GM19023 (cell line): Measurements from ENCODE around the gene SH2D5.
"Not testable (repeated sequence)": the region's sequence is repeated elsewhere in the genome, so short reads cannot be mapped to it uniquely, and the experiment has no call there.

Source experiments
- ATAC-seq: cut with Tn5 transposase; IDR thresholded peaks from one replicate; pipeline ENCODE4 v1.9.1; 2021; ENCODE audit warnings: mild to moderate bottlenecking, moderate library complexity; ENCODE audit not compliant: unreplicated experiment

Gene SH2D5

DNA sequence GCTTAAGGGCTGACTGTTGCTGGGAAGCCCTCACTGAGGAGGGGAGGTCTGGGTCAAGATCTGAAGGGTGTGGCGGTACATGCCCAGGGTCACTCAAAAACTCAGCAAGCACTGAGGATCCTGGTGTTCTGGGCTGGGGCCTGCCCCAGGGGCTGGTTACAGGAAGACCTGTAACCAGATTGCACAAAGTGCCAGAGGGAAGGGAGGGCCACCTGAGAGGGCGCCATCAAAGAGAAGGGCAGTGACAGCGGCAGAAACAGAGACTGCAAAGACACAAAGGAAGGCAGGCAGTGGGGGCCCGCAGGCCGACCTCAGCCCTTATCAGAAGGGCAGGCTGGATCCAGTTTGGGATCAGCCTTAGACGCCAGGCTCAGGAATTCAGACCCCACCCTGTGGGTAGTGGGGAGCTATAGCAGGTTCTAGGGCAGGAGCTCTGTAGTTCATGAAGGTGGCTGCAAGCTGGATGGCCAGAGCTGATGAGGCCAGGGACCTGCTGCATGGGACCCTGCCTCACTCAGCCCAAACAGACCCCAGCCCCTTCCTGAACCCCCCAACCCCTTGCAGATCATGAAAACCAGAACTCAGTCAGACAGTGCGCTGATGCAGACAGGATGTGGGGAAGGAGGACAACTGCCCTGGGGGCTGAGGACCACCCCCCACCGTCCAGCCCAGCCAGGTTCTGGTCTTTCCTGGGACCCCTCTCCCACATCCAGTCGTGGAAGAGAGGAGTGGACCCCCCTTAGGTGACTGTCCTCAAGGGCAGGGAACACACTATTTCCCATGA is 3.9 kb downstream of the SH2D5 start:
- no peak for ATAC-seq

DNA sequence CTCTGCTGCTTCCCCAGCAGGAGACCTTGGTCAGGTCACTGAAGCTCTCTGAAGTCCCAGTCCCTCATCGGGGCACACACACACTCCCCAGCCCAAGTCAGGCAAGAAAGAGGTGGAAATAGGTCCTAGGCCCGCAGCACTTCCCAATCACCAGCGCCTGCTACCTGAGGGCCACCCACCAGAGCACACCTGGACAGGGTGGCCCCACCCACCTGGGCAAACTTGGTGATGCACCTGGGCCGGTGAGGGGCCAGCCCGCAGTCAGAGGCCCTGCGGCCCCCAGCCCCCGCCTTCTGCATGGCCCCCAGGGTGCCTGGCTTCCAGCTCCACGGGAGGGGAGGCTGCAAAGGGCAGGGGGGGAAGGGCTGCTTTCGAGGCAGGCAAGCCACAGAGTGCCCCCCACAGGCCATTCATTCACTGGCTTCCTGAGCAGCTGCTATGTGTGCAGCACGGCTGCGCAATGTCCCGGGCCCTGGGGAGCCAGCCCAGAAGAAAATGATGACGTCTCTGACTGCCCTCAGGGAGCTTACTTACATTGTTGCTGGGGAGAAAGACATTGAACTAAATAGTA is 4.7 kb downstream of the SH2D5 start:
- ATAC-seq = no peak

DNA sequence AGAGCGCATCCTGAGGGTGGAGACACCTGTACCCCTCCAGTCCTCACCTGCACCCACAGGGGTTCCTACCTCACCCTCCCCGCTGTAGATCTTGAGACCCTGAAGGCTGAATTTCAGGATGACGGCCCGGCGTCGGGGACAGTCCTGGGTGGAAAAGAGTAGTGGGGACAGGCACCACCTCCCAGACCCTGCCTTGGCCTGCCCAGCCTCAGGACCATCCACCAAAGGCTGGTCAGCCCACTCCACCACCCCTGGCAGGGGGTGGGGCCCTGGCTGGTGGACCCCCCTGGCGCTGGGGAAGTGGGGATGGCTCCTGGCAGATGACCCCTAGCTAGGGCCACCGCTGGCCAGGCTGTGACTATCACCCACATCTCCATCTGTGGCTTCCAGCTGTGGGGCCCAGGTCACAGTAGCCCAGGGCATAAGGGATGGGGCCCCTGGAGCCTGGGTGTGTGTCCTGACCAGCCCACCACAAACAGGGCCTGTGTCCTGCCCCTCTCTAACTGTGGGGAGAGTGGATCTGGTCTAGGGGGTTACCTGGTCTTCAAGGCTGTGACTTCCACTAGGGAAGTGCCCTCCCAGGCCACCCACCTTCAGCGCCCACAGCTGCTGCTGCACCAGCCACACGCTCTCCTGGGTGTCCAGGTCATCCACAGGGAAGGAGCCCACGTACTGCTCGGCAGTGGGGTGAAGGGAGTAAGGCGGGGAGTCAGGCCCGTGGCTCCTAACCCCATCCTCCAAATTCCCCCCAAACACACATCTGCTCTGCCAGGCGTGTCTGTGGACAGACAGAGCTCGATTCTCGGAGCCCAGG is 5.4 kb downstream of the SH2D5 start:
- no peak for ATAC-seq

DNA sequence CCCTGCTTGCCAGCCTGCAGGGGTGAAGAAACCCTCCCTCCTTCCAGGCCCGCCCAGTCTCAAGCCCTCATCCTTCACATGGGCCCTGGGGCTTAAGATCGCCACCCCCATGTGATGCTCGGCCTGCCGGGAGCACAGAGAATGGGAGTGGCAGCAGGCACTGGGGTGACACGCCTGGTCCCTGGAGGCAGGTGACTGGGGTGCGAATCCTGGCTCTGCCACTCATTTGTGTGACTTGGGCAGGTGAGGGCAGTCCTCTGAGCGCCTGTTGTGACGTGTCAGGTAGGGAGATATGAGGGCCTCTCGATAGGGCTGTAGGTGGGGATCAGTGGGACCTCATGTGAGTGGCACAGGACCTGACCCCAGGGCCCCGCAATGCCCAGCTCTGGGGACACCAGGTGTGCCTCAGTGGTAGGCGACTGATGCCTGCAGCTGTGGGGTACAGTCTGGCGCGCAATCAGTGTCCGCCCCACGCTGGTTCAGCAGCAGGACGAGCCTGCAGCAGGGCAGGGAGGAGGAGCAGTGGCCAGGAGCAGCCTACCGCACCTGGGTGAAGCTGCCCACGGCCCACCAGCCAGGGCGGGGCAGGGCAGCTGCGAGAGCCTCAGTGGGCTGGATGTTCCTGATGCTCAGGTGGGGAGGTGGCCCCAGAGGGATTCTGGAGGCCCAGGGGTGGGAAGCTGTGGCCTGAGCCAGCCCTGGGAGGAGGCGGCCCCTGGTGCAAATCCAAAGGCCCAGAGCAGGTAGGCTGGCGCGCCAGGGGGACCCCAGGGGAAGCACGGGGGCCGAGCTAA is 6.2 kb downstream of the SH2D5 start:
- ATAC-seq = no peak

DNA sequence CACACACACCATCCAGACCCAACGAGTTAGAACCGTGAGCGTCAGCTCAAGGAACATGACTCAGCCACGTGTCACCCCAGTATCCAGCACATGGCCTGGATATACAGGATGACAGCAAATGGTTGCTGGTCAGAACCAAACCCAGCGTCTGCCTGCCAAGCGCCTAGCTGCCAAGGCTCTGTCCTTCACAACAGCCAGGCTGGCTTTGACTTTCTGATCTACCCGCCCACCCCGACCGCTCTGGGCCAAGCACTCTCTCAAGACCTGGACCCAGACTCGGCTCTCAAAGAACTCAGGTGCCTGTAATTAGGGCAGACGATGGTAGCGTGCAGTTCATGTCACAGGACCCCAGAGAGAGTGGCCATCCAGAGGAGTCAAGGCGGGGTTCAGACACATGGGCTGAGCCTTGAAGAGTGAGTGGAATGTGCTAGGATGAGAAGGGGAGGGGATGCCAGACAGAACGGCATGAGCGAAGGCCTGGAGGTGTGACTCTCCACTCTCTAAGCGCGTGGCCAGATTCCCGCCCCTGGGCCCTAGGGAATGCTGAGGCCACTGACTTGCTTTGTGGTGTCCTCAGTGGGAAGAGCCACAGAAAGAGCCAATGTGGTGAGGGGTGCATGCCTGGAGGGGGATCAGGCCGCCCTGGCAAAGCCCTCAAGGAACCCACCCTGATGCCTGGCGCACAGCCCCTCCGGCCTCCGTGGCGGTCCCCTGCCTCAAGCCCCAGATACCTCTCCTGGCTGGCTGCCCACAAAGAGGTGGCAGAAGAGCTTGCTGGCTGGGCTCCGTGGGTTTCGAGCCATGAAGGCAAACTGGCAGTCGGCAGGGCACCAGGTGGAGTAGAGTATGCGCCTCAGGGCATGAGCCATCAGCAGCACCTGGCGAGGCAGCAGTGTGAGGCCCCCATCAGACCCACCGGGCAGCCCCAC is 7.0 kb downstream of the SH2D5 start:
- ATAC-seq = no peak

DNA sequence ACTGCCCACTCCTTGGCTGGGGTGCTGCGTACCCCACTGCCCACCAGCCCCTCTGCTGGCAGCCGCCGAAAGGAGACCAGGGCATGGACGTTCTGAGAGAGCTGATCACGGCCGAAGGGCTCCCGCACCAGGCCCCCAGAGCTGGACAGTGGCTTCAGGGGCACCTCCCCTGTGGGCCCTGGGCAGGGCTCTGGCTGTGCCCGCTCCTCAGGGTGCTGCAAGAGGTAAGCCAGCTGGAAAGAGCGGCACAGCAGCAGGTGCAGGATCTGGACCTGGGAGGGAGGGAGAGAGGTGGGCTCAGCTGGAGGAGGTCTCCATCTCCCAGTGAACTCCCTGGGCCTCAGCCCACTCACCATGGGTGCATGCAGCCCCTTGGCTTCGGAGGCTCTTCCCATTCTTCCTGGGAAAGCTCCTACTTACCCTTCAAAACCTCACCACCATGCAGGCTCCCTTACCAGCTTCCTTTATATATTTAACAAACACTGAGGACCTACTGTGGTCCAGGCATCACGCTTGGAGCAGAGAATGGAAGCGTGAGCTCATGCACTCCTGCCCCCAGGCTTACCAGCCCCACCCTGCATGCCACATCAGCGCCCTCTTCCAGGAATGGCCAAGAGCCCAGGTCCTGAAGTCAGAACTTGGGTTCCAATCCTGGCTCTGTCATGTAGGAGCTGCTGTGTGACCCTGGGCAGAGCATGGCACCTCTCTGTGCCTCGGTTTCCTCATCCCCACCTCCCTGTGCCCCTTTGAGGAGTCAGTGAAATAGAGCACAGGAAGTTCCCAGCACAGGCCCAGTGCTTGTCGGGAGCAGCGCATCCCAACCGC is 7.9 kb downstream of the SH2D5 start:
- no peak for ATAC-seq

DNA sequence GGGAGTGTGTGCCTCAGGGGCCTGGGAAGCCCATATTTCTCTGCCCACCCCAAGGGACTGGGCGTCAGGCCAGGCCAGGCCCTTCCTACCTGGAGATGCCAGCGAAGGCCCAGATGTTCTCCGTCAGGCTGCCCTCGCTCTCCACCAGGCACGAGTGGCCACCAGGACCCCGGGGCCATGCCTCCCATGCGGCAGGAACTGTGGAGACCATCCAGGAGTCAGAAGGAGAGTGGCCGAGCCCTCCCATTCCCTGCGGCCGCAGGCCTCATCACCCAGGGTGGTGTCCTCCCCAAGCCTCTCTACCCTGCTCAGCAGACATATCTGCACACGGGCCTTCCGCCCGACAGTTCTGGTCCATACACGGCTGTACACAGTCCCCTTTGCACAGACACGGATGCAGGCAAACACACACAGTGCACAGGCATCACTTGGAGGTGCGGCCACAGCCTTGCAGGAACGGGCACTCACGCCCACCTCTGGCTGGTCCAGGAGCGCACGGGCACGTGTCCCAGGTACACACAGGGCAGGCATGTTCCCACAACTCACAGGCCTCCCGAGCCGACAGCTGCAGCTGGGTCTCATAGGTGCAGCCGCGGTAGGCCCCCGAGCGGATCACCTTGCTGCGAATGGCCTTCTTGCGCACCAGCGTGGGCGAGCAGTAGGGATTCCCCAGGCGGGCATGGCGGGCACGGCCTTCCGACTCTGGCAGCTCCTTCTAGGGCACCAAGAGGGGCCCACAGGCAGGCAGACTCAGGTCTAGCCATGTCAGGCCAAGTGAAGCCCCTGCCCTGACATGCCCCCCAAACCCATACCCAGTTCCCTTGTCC is 8.8 kb downstream of the SH2D5 start:
- ATAC-seq = no peak

DNA sequence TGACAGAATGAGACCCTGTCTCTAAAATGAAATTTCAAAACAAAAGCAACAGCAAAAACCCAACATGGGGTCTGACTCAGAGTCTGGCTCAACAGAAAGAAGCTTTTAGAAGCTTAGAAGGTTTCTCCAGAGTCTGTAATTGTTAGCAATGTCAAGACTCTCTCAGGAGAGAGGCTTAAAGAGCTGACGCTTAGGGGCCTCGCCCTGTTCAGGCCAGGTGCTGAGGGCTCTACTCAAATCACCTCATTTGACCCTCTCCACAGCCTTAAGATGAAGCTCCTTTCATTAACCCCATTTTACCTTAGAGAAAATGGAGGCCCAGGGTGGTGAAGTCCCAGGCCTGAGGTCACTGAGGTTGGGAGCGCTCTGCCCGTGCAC is 9.4 kb downstream of the SH2D5 start:
- ATAC-seq = no peak

DNA sequence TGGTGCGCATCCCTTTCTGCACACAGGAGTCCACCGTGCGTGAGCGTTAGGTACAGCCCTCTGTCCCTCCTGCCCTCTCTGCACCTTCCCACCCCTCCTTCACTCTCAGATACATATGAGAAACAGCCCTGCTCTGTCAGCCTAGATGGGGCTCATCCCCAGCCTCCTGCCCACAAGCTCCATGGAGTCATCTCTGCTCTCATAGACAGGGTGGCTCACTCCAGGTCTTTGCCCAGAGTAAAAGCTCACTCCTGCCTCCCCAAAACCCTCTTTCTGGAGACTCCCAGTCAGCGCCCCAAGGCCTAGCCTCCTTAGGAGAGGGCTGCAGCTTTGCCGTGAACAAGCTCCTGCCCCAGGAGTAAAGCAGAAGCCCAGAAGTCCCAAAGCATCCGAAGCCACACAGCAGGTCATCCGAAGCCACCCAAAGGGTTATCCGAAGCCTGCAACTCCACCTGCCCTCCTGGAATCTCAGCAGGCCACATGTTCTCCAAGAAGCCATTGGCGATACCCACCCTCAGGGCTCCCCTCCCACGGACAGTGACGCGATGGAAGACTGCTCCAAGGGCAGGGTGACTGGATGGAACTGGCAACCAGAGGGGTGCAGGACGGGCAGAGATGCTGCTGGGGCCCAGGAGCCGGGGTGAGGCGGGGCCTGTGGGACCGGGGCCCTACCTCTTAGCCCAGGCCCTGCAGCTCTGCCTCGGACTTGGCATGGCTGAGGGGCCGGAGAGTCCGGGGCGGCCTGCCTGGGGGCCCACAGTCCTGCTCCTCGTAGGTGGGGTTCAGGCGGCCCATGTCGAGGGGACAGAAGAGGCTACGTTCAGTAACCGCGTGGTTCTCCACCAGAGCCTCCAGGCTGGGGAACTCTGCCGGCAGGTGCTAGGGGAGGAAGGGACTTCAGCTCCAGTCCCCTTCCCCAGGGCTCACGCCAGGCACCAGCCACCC is 11.1 kb downstream of the SH2D5 start:
- no peak for ATAC-seq

DNA sequence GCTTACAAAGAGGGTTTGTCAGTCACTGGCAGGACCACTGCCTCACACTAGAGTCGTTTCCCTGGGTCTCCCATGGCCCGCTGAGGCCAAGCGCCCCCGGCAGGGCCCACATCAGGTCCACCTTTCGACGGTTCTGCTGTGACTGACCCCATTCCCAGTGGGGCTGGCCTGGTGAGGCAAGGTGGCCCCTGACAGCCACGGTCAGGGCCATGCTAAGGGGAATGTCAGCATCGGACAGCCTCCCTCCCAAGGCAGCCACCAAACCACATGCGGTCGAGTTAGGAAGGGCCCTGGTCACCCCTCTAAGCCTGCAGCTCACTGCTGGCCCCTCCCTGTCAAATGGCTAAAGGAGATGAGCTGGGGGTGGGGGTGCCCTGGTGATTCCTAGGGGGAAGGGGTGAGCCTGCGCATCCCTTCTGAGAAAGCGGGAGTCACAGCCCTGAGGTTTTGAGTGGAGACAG is 11.8 kb downstream of the SH2D5 start:
- no peak for ATAC-seq

DNA sequence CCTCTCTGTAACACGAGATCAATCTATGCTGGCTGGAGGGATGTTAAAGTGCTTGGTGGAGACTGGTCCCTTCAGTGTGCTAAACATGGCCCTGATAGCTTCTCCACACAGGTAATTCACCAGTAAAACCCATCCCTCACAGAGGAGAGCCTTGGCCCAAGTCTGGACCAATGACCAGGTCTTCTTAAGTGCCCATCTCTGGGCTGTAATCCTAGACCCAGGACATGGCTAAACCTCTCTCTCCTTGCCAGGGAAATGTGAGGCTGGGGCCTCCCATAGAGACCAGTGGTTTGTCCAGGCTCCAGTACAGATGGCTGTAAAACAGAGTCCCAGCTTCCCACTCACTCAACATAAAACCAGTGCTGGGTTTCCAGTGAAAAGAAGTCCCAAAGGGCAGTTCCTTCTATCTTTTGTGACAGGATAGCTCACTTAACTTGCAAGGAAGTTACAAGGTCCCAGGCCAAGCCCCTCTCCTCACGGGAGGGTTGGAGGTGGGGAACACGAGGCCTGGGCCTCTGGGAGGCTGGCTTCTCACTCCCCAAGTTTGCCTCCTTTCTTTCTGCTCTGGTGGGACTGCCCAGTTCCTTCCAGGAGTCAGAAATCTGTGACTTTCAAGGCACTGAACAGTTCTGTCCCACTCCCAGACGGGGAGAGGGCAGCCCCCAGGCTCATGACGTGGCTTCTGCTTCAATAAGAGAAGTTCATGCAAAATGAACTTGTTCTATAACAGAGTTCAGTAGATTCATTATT is 12.5 kb downstream of the SH2D5 start:
- no peak for ATAC-seq

DNA sequence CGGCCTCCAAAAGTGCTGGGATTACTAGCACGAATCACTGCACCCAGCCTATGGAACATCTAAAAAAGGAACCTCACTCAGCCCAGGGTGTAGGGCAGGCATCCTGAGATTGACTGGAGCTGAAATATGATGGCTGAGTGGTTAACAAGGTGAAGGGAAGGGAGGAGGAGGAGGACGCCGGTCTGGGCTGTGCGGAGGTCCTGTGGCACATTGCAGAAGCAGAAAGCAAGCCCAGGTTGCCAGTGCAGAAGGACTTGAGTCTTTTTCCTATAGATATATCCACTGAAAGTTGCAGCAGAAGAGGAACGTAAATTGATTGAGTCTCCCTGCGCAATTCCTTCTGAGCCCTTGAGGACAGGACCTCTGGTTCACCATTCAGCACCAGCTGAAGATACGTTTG is 13.2 kb downstream of the SH2D5 start:
- no peak for ATAC-seq

DNA sequence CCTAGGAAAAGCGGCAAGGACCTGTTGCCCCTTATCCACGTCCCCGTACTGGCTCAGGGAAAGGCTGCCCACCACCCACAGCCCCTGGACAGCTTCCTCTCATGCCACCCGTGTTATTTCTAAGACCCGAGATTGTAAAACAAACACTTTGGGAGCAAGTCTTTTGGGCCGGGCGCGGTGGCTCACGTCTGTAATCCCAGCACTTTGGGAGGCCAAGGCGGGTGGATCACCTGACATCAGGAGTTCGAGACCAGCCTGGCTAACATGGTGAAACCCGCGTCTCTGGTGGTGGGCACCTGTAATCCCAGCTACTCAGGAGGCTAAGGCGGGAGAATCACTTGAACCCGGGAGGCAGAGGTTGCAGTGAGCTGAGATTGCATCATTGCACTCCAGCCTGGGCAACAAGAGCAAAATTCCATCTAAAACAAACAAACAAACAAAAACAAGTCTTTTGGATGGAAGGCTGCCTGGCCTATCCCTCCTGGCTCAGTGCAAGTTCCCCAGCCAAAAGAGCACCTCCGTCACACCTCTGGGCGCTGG is 14.1 kb downstream of the SH2D5 start:
- ATAC-seq = not testable (repeated sequence)

DNA sequence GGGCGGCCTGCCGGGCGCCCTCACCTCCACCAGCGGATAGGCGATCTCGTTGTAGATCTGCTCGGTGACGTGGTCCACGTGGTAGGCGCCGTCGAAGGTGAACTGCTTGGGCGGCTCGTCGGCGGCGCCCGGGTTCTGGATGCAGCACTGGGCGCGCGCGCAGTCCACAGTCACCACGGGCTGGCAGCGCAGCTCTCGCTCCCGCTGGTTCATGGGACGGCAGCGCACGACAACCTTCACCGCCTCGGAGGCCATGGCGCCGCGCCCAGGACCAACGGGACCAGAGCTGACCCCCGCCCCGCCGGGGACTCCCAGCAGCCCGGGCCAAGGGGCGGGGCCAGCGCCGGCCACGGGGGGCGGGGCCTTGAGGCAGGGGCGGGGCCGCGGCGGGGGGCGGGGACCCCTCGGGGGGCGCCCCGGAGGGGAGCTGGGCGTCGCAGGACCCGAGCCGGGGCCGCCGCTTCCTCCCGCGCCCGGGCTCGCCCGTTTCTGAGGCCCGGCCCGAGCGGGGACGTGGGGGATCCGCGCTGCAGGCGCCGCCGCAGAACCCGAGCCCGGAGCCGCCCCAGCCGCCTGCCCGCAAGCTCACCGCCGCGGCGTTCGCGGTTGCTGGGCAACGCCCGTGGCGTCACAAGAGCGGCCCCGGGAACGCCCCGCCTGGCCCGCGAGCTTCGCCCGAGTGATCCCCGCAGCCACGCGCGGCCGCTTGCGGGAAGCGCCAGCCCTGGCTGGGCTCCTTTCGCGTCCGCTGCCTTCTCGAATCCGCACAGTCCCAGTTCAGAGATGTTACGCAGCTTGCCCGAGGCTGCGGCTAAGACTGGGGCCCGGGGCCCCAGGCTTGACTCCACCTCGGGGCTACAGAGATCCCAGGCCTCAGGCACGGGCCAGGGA is 14.8 kb downstream of the SH2D5 start, which contains the start of gene KIF17:
TSS of gene KIF17 (minus strand) at position 556 of the 891 bp plus-strand sequence. CDS start at position 255, 301 bp downstream.
- ATAC-seq = no peak

DNA sequence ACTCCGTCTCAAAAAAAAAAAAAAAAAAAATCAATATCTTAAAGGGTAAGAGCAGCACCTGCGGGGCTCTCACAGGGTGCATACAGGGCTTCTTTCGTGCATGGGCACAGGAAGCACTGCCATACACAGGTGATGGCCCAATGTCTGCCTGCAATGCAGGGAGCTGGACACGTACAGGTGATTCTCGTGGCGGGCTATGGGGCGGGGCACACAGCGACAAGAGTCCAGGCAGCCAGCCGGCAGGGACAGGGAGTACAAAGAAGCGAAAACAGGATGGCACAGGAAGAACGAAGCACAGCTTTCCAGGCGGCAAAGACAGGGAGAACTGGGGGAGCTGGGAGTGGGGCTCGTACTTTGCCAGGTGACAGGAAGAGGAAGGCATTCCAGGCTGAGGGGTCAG is 16.3 kb downstream of the SH2D5 start:
- no peak for ATAC-seq
